Measurements from ENCODE around the gene ANKRD16.

- no peak for TF ChIP-seq EZH2 (IDR thresholded peaks at IDR 0.05; ENCODE audit: borderline replicate concordance, insufficient read depth, low read length, poor library complexity, severe bottlenecking)
- TF ChIP-seq CTCF (IDR thresholded peaks at IDR 0.05; ENCODE audit: poor library complexity, severe bottlenecking): no peak
Measured at GRCh38 chr10:5844345-5845055, 45.2 kb downstream of the ANKRD16 start.
